ENCODE data around the gene GRM7. TPM values are rescaled to one million over a fixed set of nuclear protein-coding genes. Genes with fewer than 3 reads are reported as not detected.

GRM7 gene
- total RNA-seq, 3 donors from 2014 or later: 0.59 to 1.3 (median 1.1) TPM

- Histone ChIP-seq H3K27ac (no peak overlapping the region), H3K4me3 (no peak overlapping the region), H3K9me3 (peaks cover 0 to 4% of the 10 kb centered on the region in 2 donors), H3K27me3 (no peaks in the 10 kb centered on the region), H3K36me3 (no peaks in the 10 kb centered on the region), H3K4me1 (no peaks in the 10 kb centered on the region)
- intact Hi-C loops (cut with DNase I; ENCODE audit: low total_unique reads): no loop called here
- DNase-seq (ENCODE audit: low spot score in 2 of 2): no peak
- TF ChIP-seq POLR2A (IDR thresholded peaks at IDR 0.05): no peak
- TF ChIP-seq CTCF (IDR thresholded peaks at IDR 0.05): no peak
- TF ChIP-seq POLR2AphosphoS5 (IDR thresholded peaks at IDR 0.05): no peak
Measured at GRCh38 chr3:7766530-7766929, 905.6 kb downstream of the GRM7 start.

- no peak for DNase-seq (ENCODE audit: low spot score in 2 of 2)
- Histone ChIP-seq H3K36me3 (no peaks in the 10 kb centered on the region), H3K27ac (no peak overlapping the region), H3K4me1 (no peaks in the 10 kb centered on the region), H3K4me3 (no peak overlapping the region), H3K27me3 (no peaks in the 10 kb centered on the region), H3K9me3 (no peaks in the 10 kb centered on the region)
- TF ChIP-seq CTCF (IDR thresholded peaks at IDR 0.05) (no peak), POLR2AphosphoS5 (IDR thresholded peaks at IDR 0.05) (no peak), POLR2A (IDR thresholded peaks at IDR 0.05) (no peak)
- intact Hi-C loops (cut with DNase I; ENCODE audit: low total_unique reads): no loop called here
Measured at GRCh38 chr3:7779331-7779730, 918.4 kb downstream of the GRM7 start.

GRCh38 chr3:7781395-7781794 lies 920.5 kb downstream of the GRM7 start:
- no peak for TF ChIP-seq POLR2AphosphoS5 (IDR thresholded peaks at IDR 0.05)
- TF ChIP-seq CTCF (IDR thresholded peaks at IDR 0.05): no peak
- TF ChIP-seq POLR2A (IDR thresholded peaks at IDR 0.05): no peak
- Histone ChIP-seq H3K36me3 (no peaks in the 10 kb centered on the region), H3K4me1 (no peaks in the 10 kb centered on the region), H3K27me3 (no peaks in the 10 kb centered on the region), H3K9me3 (no peaks in the 10 kb centered on the region), H3K4me3 (no peak overlapping the region), H3K27ac (no peak overlapping the region)
- intact Hi-C loops (cut with DNase I; ENCODE audit: low total_unique reads): no loop called here
- no peak for DNase-seq (ENCODE audit: low spot score in 2 of 2)

- Histone ChIP-seq H3K27me3 (no peaks in the 10 kb centered on the region), H3K36me3 (no peaks in the 10 kb centered on the region), H3K4me3 (no peak overlapping the region), H3K27ac (no peak overlapping the region), H3K9me3 (no peaks in the 10 kb centered on the region), H3K4me1 (no peaks in the 10 kb centered on the region)
- no peak for DNase-seq (ENCODE audit: low spot score in 2 of 2)
- TF ChIP-seq CTCF (IDR thresholded peaks at IDR 0.05): no peak
- TF ChIP-seq POLR2A (IDR thresholded peaks at IDR 0.05): no peak
- no peak for TF ChIP-seq POLR2AphosphoS5 (IDR thresholded peaks at IDR 0.05)
- intact Hi-C loops (cut with DNase I; ENCODE audit: low total_unique reads): no loop called here
Measured at GRCh38 chr3:7787871-7788828, 927.2 kb downstream of the GRM7 start.

GRCh38 chr3:7788881-7789280 lies 928.0 kb downstream of the GRM7 start:
- no peaks in the 10 kb centered on the region for H3K27me3 ChIP-seq

More at GRCh38 chr3:7788881-7789280, 928.0 kb downstream of the GRM7 start:
- Histone ChIP-seq H3K4me3 (no peak overlapping the region), H3K9me3 (no peaks in the 10 kb centered on the region), H3K27ac (no peak overlapping the region), H3K4me1 (no peaks in the 10 kb centered on the region), H3K36me3 (no peaks in the 10 kb centered on the region)
- intact Hi-C loops (cut with DNase I; ENCODE audit: low total_unique reads): no loop called here
- TF ChIP-seq POLR2AphosphoS5 (IDR thresholded peaks at IDR 0.05) (no peak), POLR2A (IDR thresholded peaks at IDR 0.05) (no peak), CTCF (IDR thresholded peaks at IDR 0.05) (no peak)
- DNase-seq (ENCODE audit: low spot score in 2 of 2): no peak
